ENCODE measurements around the gene MTIF3. TPM values are rescaled to one million over a fixed set of nuclear protein-coding genes. Genes with fewer than 3 reads are reported as not detected.

The MTIF3 gene
- total and polyA plus RNA-seq, 2 experiments from 2014 or later, result 40.7 to 64.0 TPM

- no peak for TF ChIP-seq EZH2phosphoT487 (IDR thresholded peaks at IDR 0.05; ENCODE audit: insufficient read depth, low read depth)
- TF ChIP-seq EZH2 (IDR thresholded peaks at IDR 0.05; ENCODE audit: insufficient read depth, poor library complexity, severe bottlenecking), result no peak
- Histone ChIP-seq H3K27me3 (replicated peaks; ENCODE audit: insufficient read depth) (peaks cover 11% of the 10 kb centered on the region; the same call in 1 of the 2 replicates), H3K9ac (no peak overlapping the region), H3K36me3 (ENCODE audit: low read depth) (no peaks in the 10 kb centered on the region), H3K4me2 (ENCODE audit: unreplicated experiment) (no peak overlapping the region), H3K4me1 (ENCODE audit: insufficient read depth) (no peaks in the 10 kb centered on the region), H3F3A (ENCODE audit: insufficient read depth) (no peaks in the 10 kb centered on the region), H3K9me3 (ENCODE audit: low read depth) (no peaks in the 10 kb centered on the region), H2AFZ (no peak overlapping the region), H3K4me3 (no peak overlapping the region), H3K27ac (no peak overlapping the region), H4K20me1 (ENCODE audit: insufficient read depth) (no peaks in the 10 kb centered on the region), H3K79me2 (ENCODE audit: insufficient read depth) (no peaks in the 10 kb centered on the region), H3K9me2 (ENCODE audit: insufficient read depth) (no peaks in the 10 kb centered on the region)
- WGBS, 2 experiments (ENCODE audit: low coverage in 1 of 2, low lambda C conversion rate in 2 of 2, missing lambda C conversion rate in 2 of 2), result 36 to 40% methylated on average over 3 of the region's 3 CpGs
- DNase-seq, result no peak
- in situ Hi-C loops (cut with MboI), result no loop called here
These were observed 16.1 kb upstream of the MTIF3 start for GRCh38 chr13:27466513-27466912.

- Histone ChIP-seq H3K4me1 (ENCODE audit: insufficient read depth) (no peaks in the 10 kb centered on the region), H3K9me3 (ENCODE audit: low read depth) (no peaks in the 10 kb centered on the region), H3K9ac (no peak overlapping the region), H3K79me2 (ENCODE audit: insufficient read depth) (no peaks in the 10 kb centered on the region), H4K20me1 (ENCODE audit: insufficient read depth) (no peaks in the 10 kb centered on the region), H3F3A (ENCODE audit: insufficient read depth) (no peaks in the 10 kb centered on the region), H3K27me3 (replicated peaks; ENCODE audit: insufficient read depth) (peaks cover 9% of the 10 kb centered on the region; the same call in 1 of the 2 replicates), H3K27ac (no peak overlapping the region), H3K4me3 (no peak overlapping the region), H3K9me2 (ENCODE audit: insufficient read depth) (no peaks in the 10 kb centered on the region), H3K36me3 (ENCODE audit: low read depth) (no peaks in the 10 kb centered on the region), H2AFZ (no peak overlapping the region), H3K4me2 (ENCODE audit: unreplicated experiment) (no peak overlapping the region)
- DNase-seq, result no peak
- in situ Hi-C loops (cut with MboI), result no loop called here
- no peak for TF ChIP-seq EZH2phosphoT487 (IDR thresholded peaks at IDR 0.05; ENCODE audit: insufficient read depth, low read depth)
- no peak for TF ChIP-seq EZH2 (IDR thresholded peaks at IDR 0.05; ENCODE audit: insufficient read depth, poor library complexity, severe bottlenecking)
- WGBS, 2 experiments (ENCODE audit: low coverage in 1 of 2, low lambda C conversion rate in 2 of 2, missing lambda C conversion rate in 2 of 2), result 77 to 87% methylated on average over 5 of the region's 5 CpGs
These were observed 15.2 kb upstream of the MTIF3 start for GRCh38 chr13:27465611-27466010.

- Histone ChIP-seq H2AFZ (no peak overlapping the region), H4K20me1 (ENCODE audit: insufficient read depth) (no peaks in the 10 kb centered on the region), H3K4me3 (no peak overlapping the region), H3K4me2 (ENCODE audit: unreplicated experiment) (no peak overlapping the region), H3K27me3 (replicated peaks; ENCODE audit: insufficient read depth) (peaks cover 6% of the 10 kb centered on the region; the same call in 1 of the 2 replicates), H3F3A (ENCODE audit: insufficient read depth) (no peaks in the 10 kb centered on the region), H3K9me3 (ENCODE audit: low read depth) (no peaks in the 10 kb centered on the region), H3K79me2 (ENCODE audit: insufficient read depth) (no peaks in the 10 kb centered on the region), H3K9ac (no peak overlapping the region), H3K36me3 (ENCODE audit: low read depth) (no peaks in the 10 kb centered on the region), H3K4me1 (ENCODE audit: insufficient read depth) (no peaks in the 10 kb centered on the region), H3K27ac (no peak overlapping the region), H3K9me2 (ENCODE audit: insufficient read depth) (no peaks in the 10 kb centered on the region)
- 68 to 71% methylated on average over 6 of the region's 6 CpGs for WGBS, 2 experiments (ENCODE audit: low coverage in 1 of 2, low lambda C conversion rate in 2 of 2, missing lambda C conversion rate in 2 of 2)
- TF ChIP-seq EZH2 (IDR thresholded peaks at IDR 0.05; ENCODE audit: insufficient read depth, poor library complexity, severe bottlenecking), result no peak
- TF ChIP-seq EZH2phosphoT487 (IDR thresholded peaks at IDR 0.05; ENCODE audit: insufficient read depth, low read depth), result no peak
- in situ Hi-C loops (cut with MboI), result no loop called here
- no peak for DNase-seq
These were observed 13.1 kb upstream of the MTIF3 start for GRCh38 chr13:27463500-27463899.

GRCh38 chr13:27461940-27462584, 11.7 kb upstream of the MTIF3 start:
- peak; percentile 30 for DNase-seq
- Histone ChIP-seq H2AFZ (no peak overlapping the region), H4K20me1 (ENCODE audit: insufficient read depth) (no peaks in the 10 kb centered on the region), H3K9me3 (ENCODE audit: low read depth) (no peaks in the 10 kb centered on the region), H3K4me1 (ENCODE audit: insufficient read depth) (no peaks in the 10 kb centered on the region), H3K79me2 (ENCODE audit: insufficient read depth) (no peaks in the 10 kb centered on the region), H3F3A (ENCODE audit: insufficient read depth) (no peaks in the 10 kb centered on the region), H3K27me3 (replicated peaks; ENCODE audit: insufficient read depth) (0 out of 2 replicates have a peak, but pooled peaks cover 3% of the 10 kb centered on the region), H3K9ac (no peak overlapping the region), H3K9me2 (ENCODE audit: insufficient read depth) (no peaks in the 10 kb centered on the region), H3K4me2 (ENCODE audit: unreplicated experiment) (peak overlapping the region; percentile 12), H3K27ac (no peak overlapping the region), H3K36me3 (ENCODE audit: low read depth) (no peaks in the 10 kb centered on the region), H3K4me3 (no peak overlapping the region)
- TF ChIP-seq EZH2phosphoT487 (IDR thresholded peaks at IDR 0.05; ENCODE audit: insufficient read depth, low read depth), result no peak
- no peak for TF ChIP-seq EZH2 (IDR thresholded peaks at IDR 0.05; ENCODE audit: insufficient read depth, poor library complexity, severe bottlenecking)
- in situ Hi-C loops (cut with MboI), result no loop called here
- WGBS, 2 experiments (ENCODE audit: low coverage in 1 of 2, low lambda C conversion rate in 2 of 2, missing lambda C conversion rate in 2 of 2), result 32 to 33% methylated on average over 12 of the region's 12 CpGs
